Measurements from ENCODE around the gene INPP5F. TPM values are rescaled to one million over a fixed set of nuclear protein-coding genes. Genes with fewer than 3 reads are reported as not detected.
A peak's percentile ranks its signal among the peaks of the same experiment; 100 is the strongest.

Gene INPP5F
- total and polyA plus RNA-seq, 12 donors: 5.1 to 26.4 (median 10.5) TPM

DNA sequence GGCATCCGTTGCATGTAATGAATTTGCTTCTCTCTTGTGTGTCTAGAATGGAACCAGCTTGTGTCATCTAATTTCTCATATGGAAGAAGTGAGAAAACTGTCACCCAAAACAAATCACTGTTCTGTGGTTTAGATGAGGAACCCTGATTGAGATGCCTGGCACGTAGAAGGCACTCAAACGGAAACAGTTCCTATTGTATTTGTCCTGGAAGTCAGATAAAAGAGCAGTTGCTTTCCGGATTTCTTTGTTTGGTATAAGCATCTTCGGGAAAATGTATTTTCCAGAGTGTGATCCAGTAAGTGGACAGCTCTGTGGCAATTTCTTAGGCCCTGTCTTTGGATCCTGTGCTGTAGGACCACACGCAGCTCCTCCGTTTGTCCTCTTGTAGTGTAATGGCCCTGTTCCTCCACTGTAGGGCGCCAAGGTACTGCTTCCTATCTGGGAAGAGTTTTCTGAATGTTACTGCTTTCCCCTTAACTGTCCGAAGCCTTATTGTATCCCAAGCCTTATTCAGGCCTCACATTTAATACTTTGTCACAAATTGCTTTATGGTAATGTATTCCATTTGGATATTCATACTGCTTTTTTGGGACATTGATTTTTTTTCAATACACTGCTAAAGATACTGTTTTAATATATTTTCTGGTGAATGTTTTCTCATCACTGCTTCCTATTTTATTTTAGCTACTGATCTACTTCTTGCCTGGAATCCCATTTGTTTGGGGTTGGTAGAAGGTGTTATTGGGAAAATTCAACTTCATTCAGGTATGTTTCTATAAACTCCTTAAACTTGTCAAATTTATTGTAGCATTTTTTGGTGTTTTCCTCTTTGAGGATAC, 24.8 kb downstream of the INPP5F start:
- WGBS, 4 donors: 33 to 35% (median 34%) methylated on average over 9 of the region's 9 CpGs

DNA sequence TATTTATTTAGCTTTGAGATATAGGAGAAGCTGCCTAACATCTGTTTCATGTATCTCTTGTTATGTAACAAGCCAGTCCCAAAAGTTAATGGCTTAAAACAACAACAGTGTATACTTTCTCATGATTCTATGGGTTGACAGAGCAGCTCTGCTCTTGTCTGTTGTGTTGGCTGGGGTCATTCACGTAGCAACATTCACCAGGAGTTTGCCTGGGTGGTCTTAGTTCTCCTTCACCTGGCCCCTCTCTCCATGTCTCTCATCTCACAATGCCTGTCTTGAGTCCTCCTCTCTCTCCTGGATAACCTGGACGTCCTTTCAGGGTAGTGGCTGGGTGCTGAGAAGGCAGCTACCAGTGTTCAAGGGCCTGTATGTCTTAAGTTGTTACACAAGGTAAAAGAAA, 27.5 kb downstream of the INPP5F start:
- WGBS, 4 donors: 77 to 89% (median 85%) methylated on average over 2 of the region's 2 CpGs
- TF ChIP-seq POLR2A (IDR thresholded peaks at IDR 0.05) (no peak), CTCF (IDR thresholded peaks at IDR 0.05) (no peak)
- Histone ChIP-seq H3K36me3 (replicated peaks in 1 of 2) (no peaks in the 10 kb centered on the region), H3K4me1 (replicated peaks in 1 of 2) (no peaks in the 10 kb centered on the region), H3K27ac (no peak overlapping the region), H3K9me3 (replicated peaks in 1 of 3) (no peaks in the 10 kb centered on the region), H3K27me3 (no peaks in the 10 kb centered on the region), H3K4me3 (no peak overlapping the region)
- intact Hi-C loops (cut with DNase I): loop anchor here (10.0 kb wide), 2 partner anchors 69 to 111 kb away; no protein-coding TSS in a partner anchor
- no peak for DNase-seq

More for the DNA sequence above, 24.8 kb downstream of the INPP5F start:
- Histone ChIP-seq H3K4me3 (no peak overlapping the region), H3K27me3 (no peaks in the 10 kb centered on the region), H3K36me3 (replicated peaks in 1 of 2) (no peaks in the 10 kb centered on the region), H3K9me3 (replicated peaks in 1 of 3) (no peaks in the 10 kb centered on the region), H3K4me1 (replicated peaks in 1 of 2) (no peaks in the 10 kb centered on the region), H3K27ac (no peak overlapping the region)
- DNase-seq: peak; percentile 66 to 91 (median 77)
- peak; percentile 77 to 94 (median 92) for TF ChIP-seq CTCF (IDR thresholded peaks at IDR 0.05)
- TF ChIP-seq POLR2A (IDR thresholded peaks at IDR 0.05): no peak
- intact Hi-C loops (cut with DNase I): loop anchor here (10.0 kb wide), 2 partner anchors 66 to 114 kb away; no protein-coding TSS in a partner anchor

DNA sequence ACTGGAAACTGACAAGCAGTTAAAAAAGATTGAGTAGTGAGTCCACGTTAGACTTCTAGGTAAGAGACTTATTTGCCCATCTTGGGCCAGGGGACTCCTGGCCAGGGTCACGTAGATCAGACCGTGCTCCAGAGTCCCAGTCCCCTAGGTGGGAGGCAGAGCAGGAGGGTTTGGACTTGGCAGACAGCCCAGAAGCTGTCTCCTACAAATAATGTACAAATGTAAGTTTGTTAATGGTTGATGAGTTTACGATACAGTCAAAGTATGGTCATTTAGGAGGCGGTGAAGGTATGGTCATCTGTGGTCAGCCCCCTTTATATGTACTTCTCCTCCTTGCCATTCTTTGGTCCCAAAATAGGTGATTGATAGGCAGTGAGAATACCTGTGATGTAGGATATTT, 28.2 kb downstream of the INPP5F start:
- Histone ChIP-seq H3K27ac (no peak overlapping the region), H3K27me3 (no peaks in the 10 kb centered on the region), H3K9me3 (replicated peaks in 1 of 3) (no peaks in the 10 kb centered on the region), H3K4me3 (no peak overlapping the region), H3K36me3 (replicated peaks in 1 of 2) (no peaks in the 10 kb centered on the region), H3K4me1 (replicated peaks in 1 of 2) (no peaks in the 10 kb centered on the region)
- no peak for DNase-seq
- WGBS, 4 donors: 80 to 96% (median 86%) methylated on average over 5 of the region's 5 CpGs
- intact Hi-C loops (cut with DNase I): loop anchor here (10.0 kb wide), 2 partner anchors 69 to 111 kb away; no protein-coding TSS in a partner anchor
- TF ChIP-seq CTCF (IDR thresholded peaks at IDR 0.05): no peak
- TF ChIP-seq POLR2A (IDR thresholded peaks at IDR 0.05): no peak

GRCh38 chr10:119754936-119755335, 29.1 kb downstream of the INPP5F start:
- H3K36me3 ChIP-seq (replicated peaks in 1 of 2): no peaks in the 10 kb centered on the region
- no peaks in the 10 kb centered on the region for H3K4me1 ChIP-seq (replicated peaks in 1 of 2)
- no peak for DNase-seq
- TF ChIP-seq POLR2A (IDR thresholded peaks at IDR 0.05) (no peak), CTCF (IDR thresholded peaks at IDR 0.05) (no peak)
- no peak overlapping the region for H3K4me3 ChIP-seq
- intact Hi-C loops (cut with DNase I): loop anchor here (10.0 kb wide), 2 partner anchors 70 to 110 kb away; no protein-coding TSS in a partner anchor
- no peaks in the 10 kb centered on the region for H3K9me3 ChIP-seq (replicated peaks in 1 of 3)
- H3K27ac ChIP-seq: no peak overlapping the region
- WGBS, 4 donors: 91 to 93% (median 92%) methylated on average over 4 of the region's 4 CpGs
- no peaks in the 10 kb centered on the region for H3K27me3 ChIP-seq

All from adrenal gland (tissue), 12 donors.